Activated CD4-positive, alpha-beta T cell treated with anti-CD3 and anti-CD28 coated beads, Interleukin-2, amount 50 U/mL, for 1 hour (primary cell): ENCODE data around the gene STK24.

ENCODE experiments used
- DNase-seq: peaks from one replicate; pipeline ENCODE4 v3.0.0-alpha.2; 2020

Gene STK24

GRCh38 chr13:98486412-98486811, 90.5 kb downstream of the STK24 start:
- no peak for DNase-seq

GRCh38 chr13:98485561-98485960, 91.3 kb downstream of the STK24 start:
- DNase-seq: no peak

- peak; percentile 69 for DNase-seq
Observed at GRCh38 chr13:98484289-98485219, 92.4 kb downstream of the STK24 start.

- no peak for DNase-seq
Observed at GRCh38 chr13:98483601-98484288, 93.2 kb downstream of the STK24 start.

GRCh38 chr13:98482476-98483444, 94.1 kb downstream of the STK24 start:
- no peak for DNase-seq

GRCh38 chr13:98480915-98481877, 95.7 kb downstream of the STK24 start:
- DNase-seq: peak; percentile 15

GRCh38 chr13:98479496-98480003, 97.4 kb downstream of the STK24 start:
- DNase-seq: no peak

GRCh38 chr13:98478189-98479129, 98.4 kb downstream of the STK24 start:
- DNase-seq: no peak

GRCh38 chr13:98476538-98476966, 100.4 kb downstream of the STK24 start:
- peak; percentile 80 for DNase-seq

- peak; percentile 68 for DNase-seq
Observed at GRCh38 chr13:98476106-98476505, 100.8 kb downstream of the STK24 start.

GRCh38 chr13:98475522-98475921, 101.4 kb downstream of the STK24 start:
- DNase-seq: no peak

GRCh38 chr13:98474761-98475160, 102.1 kb downstream of the STK24 start:
- DNase-seq: no peak

- no peak for DNase-seq
Observed at GRCh38 chr13:98474292-98474691, 102.6 kb downstream of the STK24 start.

- DNase-seq: no peak
Observed at GRCh38 chr13:98473788-98474144, 103.1 kb downstream of the STK24 start.

GRCh38 chr13:98473135-98473787, 103.6 kb downstream of the STK24 start:
- DNase-seq: no peak

GRCh38 chr13:98471934-98472333, 105.0 kb downstream of the STK24 start:
- DNase-seq: no peak

GRCh38 chr13:98470920-98471319, 106.0 kb downstream of the STK24 start:
- no peak for DNase-seq

GRCh38 chr13:98468929-98469328, 108.0 kb downstream of the STK24 start:
- no peak for DNase-seq

GRCh38 chr13:98468361-98468760, 108.5 kb downstream of the STK24 start:
- DNase-seq: no peak
